Right lobe of liver (tissue), 4 donors: Measurements from ENCODE around the gene UBAC2.

Source experiments
- POLR2A ChIP-seq: fragments of 450-650 bp; IDR thresholded peaks from one replicate; pipeline ENCODE4 v1.6.1; 2017; ENCODE audit warnings: antibody characterized with exemption, mild to moderate bottlenecking
- TF ChIP-seq, protein P1 (sequence below), 4 donors: fragments of 200-600 bp in 3 of 4; fragments of 450-650 bp in 1 of 4; IDR thresholded peaks; one replicate each; pipeline versions ENCODE4 v1.5.1 to v1.8.0; 2016 to 2022; ENCODE audit warnings: antibody characterized with exemption in 4 of 4, mild to moderate bottlenecking in 2 of 4
- donor health status: DM: no; HTN: no; CAD: no.
- donor health status: DM: no; HTN: no; CAD: no.
- donor health status: DM: no; HTN: yes; CAD: no.

DNA sequence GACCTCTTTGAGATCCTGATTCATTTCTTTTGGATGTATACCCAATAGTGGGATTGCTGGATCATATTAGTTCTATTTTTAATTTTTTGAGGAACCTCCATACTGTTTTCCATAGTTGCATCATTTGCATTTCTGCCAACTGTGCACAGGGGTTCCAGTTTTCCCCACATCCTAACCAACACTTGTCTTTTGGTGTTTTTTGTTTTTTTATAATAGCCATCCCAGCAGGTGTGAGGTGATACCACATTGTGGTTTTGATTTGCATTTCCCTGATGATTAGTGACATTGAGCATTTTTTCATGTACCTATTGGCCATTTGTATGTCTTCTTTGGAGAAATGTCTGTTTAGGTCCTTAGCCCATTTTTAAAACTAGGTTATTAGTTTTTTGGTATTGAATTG is 125.4 kb downstream of the UBAC2 start:
- TF ChIP-seq, protein P1, sequence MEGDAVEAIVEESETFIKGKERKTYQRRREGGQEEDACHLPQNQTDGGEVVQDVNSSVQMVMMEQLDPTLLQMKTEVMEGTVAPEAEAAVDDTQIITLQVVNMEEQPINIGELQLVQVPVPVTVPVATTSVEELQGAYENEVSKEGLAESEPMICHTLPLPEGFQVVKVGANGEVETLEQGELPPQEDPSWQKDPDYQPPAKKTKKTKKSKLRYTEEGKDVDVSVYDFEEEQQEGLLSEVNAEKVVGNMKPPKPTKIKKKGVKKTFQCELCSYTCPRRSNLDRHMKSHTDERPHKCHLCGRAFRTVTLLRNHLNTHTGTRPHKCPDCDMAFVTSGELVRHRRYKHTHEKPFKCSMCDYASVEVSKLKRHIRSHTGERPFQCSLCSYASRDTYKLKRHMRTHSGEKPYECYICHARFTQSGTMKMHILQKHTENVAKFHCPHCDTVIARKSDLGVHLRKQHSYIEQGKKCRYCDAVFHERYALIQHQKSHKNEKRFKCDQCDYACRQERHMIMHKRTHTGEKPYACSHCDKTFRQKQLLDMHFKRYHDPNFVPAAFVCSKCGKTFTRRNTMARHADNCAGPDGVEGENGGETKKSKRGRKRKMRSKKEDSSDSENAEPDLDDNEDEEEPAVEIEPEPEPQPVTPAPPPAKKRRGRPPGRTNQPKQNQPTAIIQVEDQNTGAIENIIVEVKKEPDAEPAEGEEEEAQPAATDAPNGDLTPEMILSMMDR (IDR thresholded peaks at IDR 0.05): no peak
- TF ChIP-seq POLR2A: no peak
